Renal pelvis (tissue), 4 donors: ENCODE data around the gene ZCCHC17. TPM values are rescaled to one million over a fixed set of nuclear protein-coding genes. Genes with fewer than 3 reads are reported as not detected.

ENCODE experiments used
- DNase-seq: peaks from one replicate; pipeline ENCODE4 v3.0.0-alpha.2; 2013
- polyA plus RNA-seq, 3 donors: library from polyadenylated mRNA; unstranded; fragments of 120-200 nt; gene quantifications; one replicate each; pipeline ENCODE4 v1.2.1, GENCODE V29; 2013; ENCODE audit not compliant: insufficient read length in 3 of 3

ZCCHC17 gene
- polyA plus RNA-seq, 3 donors: 44.0 to 52.7 (median 47.8) TPM

- peak; percentile 54 for DNase-seq
Observed at GRCh38 chr1:31413405-31414001, 116.7 kb downstream of the ZCCHC17 start.

Other genes starting within 250 kb of the ZCCHC17 start
- 100 to 1,000 TPM; 114 to 131 (median 116) TPM for gene PUM1, start 231.3 kb upstream of the ZCCHC17 start, polyA plus RNA-seq
- gene NKAIN1, start 57.1 kb upstream of the ZCCHC17 start, polyA plus RNA-seq: 1 to 10 TPM; 3.3 to 4.6 (median 4.3) TPM
- gene SNRNP40, start 244 bp upstream of the ZCCHC17 start, polyA plus RNA-seq: 10 to 100 TPM; 73.2 to 80.2 (median 75.1) TPM
- gene FABP3, start 76.0 kb downstream of the ZCCHC17 start, polyA plus RNA-seq: 100 to 1,000 TPM in 1 of 3 donors, 10 to 100 TPM in 2; 63.2 to 101 (median 84.3) TPM
- gene SERINC2, start 116.2 kb downstream of the ZCCHC17 start, polyA plus RNA-seq: 10 to 100 TPM; 46.8 to 58.5 (median 58.4) TPM